Mesothelial cell of epicardium (in vitro differentiated cells): ENCODE results near the gene SLC13A4. TPM values are rescaled to one million over a fixed set of nuclear protein-coding genes. Genes with fewer than 3 reads are reported as not detected.

Source experiments
- DNase-seq, 2 experiments: peaks; one replicate each; pipeline ENCODE4 v3.0.0; 2021; ENCODE audit warnings: low spot score in 2 of 2; ENCODE audit not compliant: unreplicated experiment in 2 of 2
- H3K27ac Mint-ChIP-seq: 2 replicates; pipeline ENCODE4 v1.8.0; 2021; ENCODE audit warnings: mixed read lengths
- H3K27me3 Mint-ChIP-seq: 2 replicates; pipeline ENCODE4 v1.8.0; 2021; ENCODE audit warnings: low read depth, mixed read lengths
- H3K36me3 Mint-ChIP-seq: 2 replicates; pipeline ENCODE4 v1.8.0; 2021; ENCODE audit warnings: mixed read lengths
- H3K4me1 Mint-ChIP-seq: 2 replicates; pipeline ENCODE4 v1.8.0; 2021; ENCODE audit warnings: mixed read lengths
- H3K4me3 Mint-ChIP-seq: 2 replicates; pipeline ENCODE4 v1.8.0; 2021; ENCODE audit warnings: mild to moderate bottlenecking, moderate library complexity, mixed read lengths
- H3K9me3 Mint-ChIP-seq: 2 replicates; pipeline ENCODE4 v1.8.0; 2021; ENCODE audit warnings: mixed read lengths
- CTCF ChIP-seq: fragments of 200-600 bp; sonication (generic); IDR thresholded peaks from one replicate; pipeline ENCODE4 v1.5.0; 2021; ENCODE audit warnings: antibody characterized with exemption; ENCODE audit not compliant: unreplicated experiment
- total RNA-seq: library from RNA; stranded (reverse); gene quantifications from 3 replicates; pipeline ENCODE4 v1.2.1, GENCODE V29; 2021

The SLC13A4 gene
- total RNA-seq, 1 donor from 2014 or later = not detected

- Mint-ChIP-seq H3K4me1 (peaks cover 12% of the 10 kb centered on the region), H3K9me3 (no peaks in the 10 kb centered on the region), H3K4me3 (no peak overlapping the region), H3K27me3 (no peaks in the 10 kb centered on the region), H3K27ac (no peak overlapping the region), H3K36me3 (peaks cover 15% of the 10 kb centered on the region)
- DNase-seq = no peak
- no peak for TF ChIP-seq CTCF
These were observed 42.5 kb downstream of the SLC13A4 start for GRCh38 chr7:135685306-135686084.

- H3K4me3 Mint-ChIP-seq = no peak overlapping the region
- no peak for DNase-seq
- H3K27ac Mint-ChIP-seq = peak overlapping the region; percentile 63
- no peak for TF ChIP-seq CTCF
- peaks cover 12% of the 10 kb centered on the region for H3K4me1 Mint-ChIP-seq
- no peaks in the 10 kb centered on the region for H3K27me3 Mint-ChIP-seq
- H3K36me3 Mint-ChIP-seq = peaks cover 15% of the 10 kb centered on the region
- no peaks in the 10 kb centered on the region for H3K9me3 Mint-ChIP-seq
These were observed 43.3 kb downstream of the SLC13A4 start for GRCh38 chr7:135684699-135685098.

GRCh38 chr7:135684136-135684535 lies 43.9 kb downstream of the SLC13A4 start:
- peak overlapping the region; percentile 63 for H3K27ac Mint-ChIP-seq
- H3K27me3 Mint-ChIP-seq = no peaks in the 10 kb centered on the region
- peaks cover 14% of the 10 kb centered on the region for H3K36me3 Mint-ChIP-seq

GRCh38 chr7:135683609-135684008 lies 44.4 kb downstream of the SLC13A4 start:
- Mint-ChIP-seq H3K27me3 (no peaks in the 10 kb centered on the region), H3K36me3 (peaks cover 13% of the 10 kb centered on the region), H3K27ac (peak overlapping the region; percentile 57), H3K9me3 (no peaks in the 10 kb centered on the region), H3K4me1 (peaks cover 16% of the 10 kb centered on the region), H3K4me3 (no peak overlapping the region)
- TF ChIP-seq CTCF = no peak
- no peak for DNase-seq

More at GRCh38 chr7:135684136-135684535, 43.9 kb downstream of the SLC13A4 start:
- DNase-seq = no peak
- peaks cover 12% of the 10 kb centered on the region for H3K4me1 Mint-ChIP-seq
- TF ChIP-seq CTCF = no peak
- no peaks in the 10 kb centered on the region for H3K9me3 Mint-ChIP-seq
- no peak overlapping the region for H3K4me3 Mint-ChIP-seq

GRCh38 chr7:135682191-135682590 lies 45.8 kb downstream of the SLC13A4 start:
- H3K4me1 Mint-ChIP-seq = peaks cover 16% of the 10 kb centered on the region
- peaks cover 13% of the 10 kb centered on the region for H3K36me3 Mint-ChIP-seq
- H3K27me3 Mint-ChIP-seq = no peaks in the 10 kb centered on the region
- DNase-seq = no peak
- no peaks in the 10 kb centered on the region for H3K9me3 Mint-ChIP-seq
- no peak overlapping the region for H3K4me3 Mint-ChIP-seq
- no peak for TF ChIP-seq CTCF
- H3K27ac Mint-ChIP-seq = no peak overlapping the region
